GM12892 (cell line): ENCODE measurements around the gene OPCML.

Experiments used
- POLR2A ChIP-seq: IDR thresholded peaks from 2 replicates; pipeline ENCODE4 v1.6.1; 2011; ENCODE audit warnings: low read depth, low read length, control low read depth
- POLR2AphosphoS5 ChIP-seq: IDR thresholded peaks from 2 replicates; pipeline ENCODE4 v1.6.1; 2011; ENCODE audit warnings: low read depth, low read length, control low read depth

DNA sequence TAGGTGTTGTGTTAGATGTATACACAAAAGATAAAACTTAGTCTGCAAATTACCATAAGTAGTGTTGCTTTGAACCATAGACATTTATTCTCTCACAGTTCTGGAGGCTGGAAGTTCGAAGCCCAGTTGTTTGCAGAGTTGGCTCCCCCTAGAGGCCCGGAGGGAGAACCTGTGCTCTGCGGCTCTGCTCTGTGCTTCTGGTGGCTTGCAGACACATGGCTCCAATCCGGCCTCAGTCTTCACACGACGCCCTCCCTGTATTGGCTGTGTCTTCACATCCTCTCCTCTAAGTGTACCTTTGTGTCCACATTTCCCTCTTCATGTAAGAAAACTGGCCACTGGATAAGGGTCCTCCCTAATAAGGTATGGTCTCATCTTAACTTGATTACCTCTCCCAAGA lies 128.4 kb downstream of the OPCML start:
- TF ChIP-seq POLR2AphosphoS5 = no peak
- no peak for TF ChIP-seq POLR2A
